ENCODE results near the gene TMCO4. TPM values are rescaled to one million over a fixed set of nuclear protein-coding genes. Genes with fewer than 3 reads are reported as not detected.
A peak's percentile ranks its signal among the peaks of the same experiment; 100 is the strongest.
"Not testable (repeated sequence)": the region's sequence is repeated elsewhere in the genome, so short reads cannot be mapped to it uniquely, and the experiment has no call there.

TMCO4 gene
- polyA plus RNA-seq, 10 donors = 1.6 to 3.8 (median 2.5) TPM

GRCh38 chr1:19814244-19814661 is 14.5 kb upstream of the TMCO4 start:
- no peak for DNase-seq

- DNase-seq = no peak
Measured at GRCh38 chr1:19813643-19813960, 13.9 kb upstream of the TMCO4 start.

GRCh38 chr1:19812875-19813642 is 13.3 kb upstream of the TMCO4 start:
- no peak for DNase-seq

- DNase-seq = no peak
Measured at GRCh38 chr1:19811206-19811851, 11.6 kb upstream of the TMCO4 start.

- DNase-seq = no peak
Measured at GRCh38 chr1:19809044-19809750, 9.5 kb upstream of the TMCO4 start.

GRCh38 chr1:19808351-19808750 is 8.6 kb upstream of the TMCO4 start:
- DNase-seq = no peak

GRCh38 chr1:19804831-19805251 is 5.1 kb upstream of the TMCO4 start:
- no peak for DNase-seq

- DNase-seq = no peak
Measured at GRCh38 chr1:19802269-19802668, 2.6 kb upstream of the TMCO4 start.

- peak; percentile 49 to 83 (median 55) for DNase-seq
Measured at GRCh38 chr1:19800076-19800804, 524 bp upstream of the TMCO4 start.

GRCh38 chr1:19798486-19799229 is 1.1 kb downstream of the TMCO4 start:
- DNase-seq = no peak

GRCh38 chr1:19797827-19798226 is 1.9 kb downstream of the TMCO4 start:
- no peak for DNase-seq

- no peak for DNase-seq
Measured at GRCh38 chr1:19794583-19794982, 5.1 kb downstream of the TMCO4 start.

- DNase-seq = no peak
Measured at GRCh38 chr1:19793360-19794046, 6.2 kb downstream of the TMCO4 start.

- no peak for DNase-seq
Measured at GRCh38 chr1:19792237-19793002, 7.3 kb downstream of the TMCO4 start.

- DNase-seq = not testable (repeated sequence)
Measured at GRCh38 chr1:19790061-19790975, 9.4 kb downstream of the TMCO4 start.

- no peak for DNase-seq
Measured at GRCh38 chr1:19786988-19787423, 12.7 kb downstream of the TMCO4 start.

GRCh38 chr1:19785660-19786059 is 14.1 kb downstream of the TMCO4 start:
- no peak for DNase-seq

GRCh38 chr1:19780267-19780877 is 19.3 kb downstream of the TMCO4 start:
- no peak for DNase-seq

Measured in muscle of back (tissue), 11 donors.